Measurements from ENCODE around the gene ARAF. TPM values are rescaled to one million over a fixed set of nuclear protein-coding genes. Genes with fewer than 3 reads are reported as not detected.

ARAF gene
- total and polyA plus RNA-seq, 2 of the 13 experiments (the other 11 are each of a cell fraction or from before 2014, with no cell fraction given): 18.0 to 33.1 TPM

- TF ChIP-seq, protein P1, sequence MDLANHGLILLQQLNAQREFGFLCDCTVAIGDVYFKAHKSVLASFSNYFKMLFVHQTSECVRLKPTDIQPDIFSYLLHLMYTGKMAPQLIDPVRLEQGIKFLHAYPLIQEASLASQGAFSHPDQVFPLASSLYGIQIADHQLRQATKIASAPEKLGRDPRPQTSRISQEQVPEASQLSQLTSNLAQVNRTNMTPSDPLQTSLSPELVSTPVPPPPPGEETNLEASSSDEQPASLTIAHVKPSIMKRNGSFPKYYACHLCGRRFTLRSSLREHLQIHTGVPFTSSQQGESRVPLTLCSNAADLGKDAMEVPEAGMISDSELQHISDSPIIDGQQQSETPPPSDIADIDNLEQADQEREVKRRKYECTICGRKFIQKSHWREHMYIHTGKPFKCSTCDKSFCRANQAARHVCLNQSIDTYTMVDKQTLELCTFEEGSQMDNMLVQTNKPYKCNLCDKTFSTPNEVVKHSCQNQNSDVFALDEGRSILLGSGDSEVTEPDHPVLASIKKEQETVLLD (CRISPR knock-in tag; IDR thresholded peaks at IDR 0.05; ENCODE audit: low read depth): no peak
- TF ChIP-seq RAD21 (CRISPR knock-in tag; IDR thresholded peaks at IDR 0.05): peak; percentile 90
- TF ChIP-seq, protein P2, sequence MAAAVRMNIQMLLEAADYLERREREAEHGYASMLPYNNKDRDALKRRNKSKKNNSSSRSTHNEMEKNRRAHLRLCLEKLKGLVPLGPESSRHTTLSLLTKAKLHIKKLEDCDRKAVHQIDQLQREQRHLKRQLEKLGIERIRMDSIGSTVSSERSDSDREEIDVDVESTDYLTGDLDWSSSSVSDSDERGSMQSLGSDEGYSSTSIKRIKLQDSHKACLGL (CRISPR knock-in tag; IDR thresholded peaks at IDR 0.05): no peak
- 0 out of 2 replicates have a peak, but pooled peaks have one; percentile 21 for TF ChIP-seq THAP11 (CRISPR knock-in tag; IDR thresholded peaks at IDR 0.05)
- no peak for TF ChIP-seq ZNF737 (CRISPR knock-in tag; IDR thresholded peaks at IDR 0.05; ENCODE audit: borderline replicate concordance)
- no peak for TF ChIP-seq CENPBD1 (CRISPR knock-in tag; IDR thresholded peaks at IDR 0.05; ENCODE audit: borderline replicate concordance, low read depth)
- peak; percentile 78 for TF ChIP-seq HNRNPLL (IDR thresholded peaks at IDR 0.05; ENCODE audit: low read depth, low read length, poor library complexity, severe bottlenecking)
- no peak for TF ChIP-seq ZNF776 (CRISPR knock-in tag; IDR thresholded peaks at IDR 0.05)
- TF ChIP-seq ZNF552 (CRISPR knock-in tag; IDR thresholded peaks at IDR 0.05; ENCODE audit: borderline replicate concordance): no peak
- peak in 1 of 2 experiments; percentile 23; a peak in 1 of 4 replicates for TF ChIP-seq KLF16 (CRISPR knock-in tag; IDR thresholded peaks at IDR 0.05)
- no peak for TF ChIP-seq RBM39 (IDR thresholded peaks at IDR 0.05; ENCODE audit: low read depth, low read length, poor library complexity, severe bottlenecking)
- no peak for TF ChIP-seq ZNF207 (IDR thresholded peaks at IDR 0.05; ENCODE audit: borderline replicate concordance)
- no peak for TF ChIP-seq ZNF83 (CRISPR knock-in tag; IDR thresholded peaks at IDR 0.05; ENCODE audit: borderline replicate concordance)
- no peak for TF ChIP-seq ZNF703 (CRISPR knock-in tag; IDR thresholded peaks at IDR 0.05; ENCODE audit: borderline replicate concordance)
- no peak for TF ChIP-seq MATR3 (CRISPR knock-in tag; IDR thresholded peaks at IDR 0.05)
- TF ChIP-seq NBN (conservative IDR thresholded peaks at IDR 0.05): no peak
- no peak for TF ChIP-seq ZFP41 (CRISPR knock-in tag; IDR thresholded peaks at IDR 0.05; ENCODE audit: borderline replicate concordance)
- no peak for TF ChIP-seq NFYB (CRISPR knock-in tag; IDR thresholded peaks at IDR 0.05)
- TF ChIP-seq HOXA9 (CRISPR knock-in tag; IDR thresholded peaks at IDR 0.05; ENCODE audit: borderline replicate concordance): no peak
- TF ChIP-seq, protein P3, sequence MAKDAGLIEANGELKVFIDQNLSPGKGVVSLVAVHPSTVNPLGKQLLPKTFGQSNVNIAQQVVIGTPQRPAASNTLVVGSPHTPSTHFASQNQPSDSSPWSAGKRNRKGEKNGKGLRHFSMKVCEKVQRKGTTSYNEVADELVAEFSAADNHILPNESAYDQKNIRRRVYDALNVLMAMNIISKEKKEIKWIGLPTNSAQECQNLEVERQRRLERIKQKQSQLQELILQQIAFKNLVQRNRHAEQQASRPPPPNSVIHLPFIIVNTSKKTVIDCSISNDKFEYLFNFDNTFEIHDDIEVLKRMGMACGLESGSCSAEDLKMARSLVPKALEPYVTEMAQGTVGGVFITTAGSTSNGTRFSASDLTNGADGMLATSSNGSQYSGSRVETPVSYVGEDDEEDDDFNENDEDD (CRISPR knock-in tag; IDR thresholded peaks at IDR 0.05; ENCODE audit: borderline replicate concordance): no peak
- TF ChIP-seq STAG1 (CRISPR knock-in tag; IDR thresholded peaks at IDR 0.05): peak; percentile 88
- TF ChIP-seq GABPB1 (CRISPR knock-in tag; IDR thresholded peaks at IDR 0.05): peak; percentile 61; the same call in 1 of the 2 replicates
- no peak for TF ChIP-seq ZNF12 (CRISPR knock-in tag; IDR thresholded peaks at IDR 0.05)
- no peak for TF ChIP-seq ATF5 (CRISPR knock-in tag; IDR thresholded peaks at IDR 0.05; ENCODE audit: low read depth)
- no peak for TF ChIP-seq SRSF4 (IDR thresholded peaks at IDR 0.05; ENCODE audit: low read depth, low read length, poor library complexity, severe bottlenecking)
- TF ChIP-seq MBD4 (IDR thresholded peaks at IDR 0.05; ENCODE audit: borderline replicate concordance, low read length): no peak
- peak; percentile 37 for TF ChIP-seq SKI (IDR thresholded peaks at IDR 0.05; ENCODE audit: partially characterized antibody)
- TF ChIP-seq TMF1 (CRISPR knock-in tag; IDR thresholded peaks at IDR 0.05; ENCODE audit: low read depth): no peak
- TF ChIP-seq EHMT2 (IDR thresholded peaks at IDR 0.05; ENCODE audit: borderline replicate concordance, low read depth, low read length): no peak
These were observed 37.7 kb upstream of the ARAF start (continued) for GRCh38 chrX:47523297-47523696.
